ENCODE data around the gene TYW1B.
A peak's percentile ranks its signal among the peaks of the same experiment; 100 is the strongest.
"Not testable (repeated sequence)": the region's sequence is repeated elsewhere in the genome, so short reads cannot be mapped to it uniquely, and the experiment has no call there.

Gene TYW1B

GRCh38 chr7:72808511-72808910 lies 19.5 kb downstream of the TYW1B start:
- not testable (repeated sequence) for DNase-seq

GRCh38 chr7:72806851-72807250 lies 21.1 kb downstream of the TYW1B start:
- DNase-seq: not testable (repeated sequence)

GRCh38 chr7:72805526-72806494 lies 22.2 kb downstream of the TYW1B start:
- DNase-seq: no peak

GRCh38 chr7:72803778-72804177 lies 24.2 kb downstream of the TYW1B start:
- DNase-seq: not testable (repeated sequence)

- not testable (repeated sequence) for DNase-seq
Observed at GRCh38 chr7:72801564-72801963, 26.4 kb downstream of the TYW1B start.

- not testable (repeated sequence) for DNase-seq
Observed at GRCh38 chr7:72795401-72795800, 32.6 kb downstream of the TYW1B start.

GRCh38 chr7:72793791-72794190 lies 34.2 kb downstream of the TYW1B start:
- DNase-seq: no peak

GRCh38 chr7:72790698-72791060 lies 37.3 kb downstream of the TYW1B start:
- DNase-seq: not testable (repeated sequence)

GRCh38 chr7:72790048-72790697 lies 37.8 kb downstream of the TYW1B start:
- peak; percentile 45 for DNase-seq

- no peak for DNase-seq
Observed at GRCh38 chr7:72785166-72785955, 42.6 kb downstream of the TYW1B start.

- DNase-seq: peak; percentile 36
Observed at GRCh38 chr7:72783601-72784370, 44.2 kb downstream of the TYW1B start.

GRCh38 chr7:72781631-72782030 lies 46.4 kb downstream of the TYW1B start:
- DNase-seq: no peak

GRCh38 chr7:72781161-72781560 lies 46.8 kb downstream of the TYW1B start:
- DNase-seq: no peak

- DNase-seq: not testable (repeated sequence)
Observed at GRCh38 chr7:72780289-72780894, 47.6 kb downstream of the TYW1B start.

GRCh38 chr7:72777167-72777566 lies 50.8 kb downstream of the TYW1B start:
- not testable (repeated sequence) for DNase-seq

- not testable (repeated sequence) for DNase-seq
Observed at GRCh38 chr7:72772627-72773026, 55.4 kb downstream of the TYW1B start.

GRCh38 chr7:72766994-72767393 lies 61.0 kb downstream of the TYW1B start:
- DNase-seq: not testable (repeated sequence)

- DNase-seq: no peak
Observed at GRCh38 chr7:72760602-72761001, 67.4 kb downstream of the TYW1B start.

- DNase-seq: no peak
Observed at GRCh38 chr7:72754312-72754711, 73.7 kb downstream of the TYW1B start.

- no peak for DNase-seq
Observed at GRCh38 chr7:72753781-72754180, 74.2 kb downstream of the TYW1B start.

GRCh38 chr7:72753229-72753628 lies 74.8 kb downstream of the TYW1B start:
- DNase-seq: not testable (repeated sequence)

GRCh38 chr7:72751978-72752377 lies 76.0 kb downstream of the TYW1B start:
- no peak for DNase-seq

All from left hindlimb (tissue), 1 donor.